DOHH2 (cell line): ENCODE data around the gene BRICD5.

Experiments
- H3F3A ChIP-seq: fragments of 200-600 bp; sonication (generic), shearing (Covaris generic); 2 replicates; pipeline ENCODE4 v1.6.0; 2016; ENCODE audit warnings: antibody characterized with exemption, mild to moderate bottlenecking; ENCODE audit not compliant: control insufficient read depth, insufficient read depth
- H3K27ac ChIP-seq: fragments of 200-600 bp; sonication (generic); 2 replicates; pipeline ENCODE4 v1.5.1; 2014; ENCODE audit warnings: low read depth, mild to moderate bottlenecking, low read length, moderate library complexity
- H3K27me3 ChIP-seq: fragments of 200-600 bp; sonication (generic); 2 replicates; pipeline ENCODE4 v1.6.1; 2014; ENCODE audit warnings: mild to moderate bottlenecking, low read length, mixed read lengths; ENCODE audit not compliant: control insufficient read depth
- H3K36me3 ChIP-seq: fragments of 200-600 bp; sonication (generic); 2 replicates; pipeline ENCODE4 v1.6.1; 2014; ENCODE audit warnings: mild to moderate bottlenecking, low read length, moderate library complexity, mixed read lengths; ENCODE audit not compliant: control insufficient read depth
- H3K4me1 ChIP-seq: fragments of 200-600 bp; sonication (generic); 2 replicates; pipeline ENCODE4 v1.6.1; 2014; ENCODE audit warnings: mild to moderate bottlenecking, low read length, mixed read lengths; ENCODE audit not compliant: control insufficient read depth
- H3K4me2 ChIP-seq: fragments of 200-600 bp; sonication (generic); 2 replicates; pipeline ENCODE4 v1.6.0; 2014; ENCODE audit warnings: mild to moderate bottlenecking, low read length, moderate library complexity
- H3K4me3 ChIP-seq: fragments of 200-600 bp; sonication (generic); 2 replicates; pipeline ENCODE4 v1.5.1; 2014; ENCODE audit warnings: mild to moderate bottlenecking, low read length, mixed read lengths
- H3K79me2 ChIP-seq: fragments of 200-600 bp; sonication (generic); 2 replicates; pipeline ENCODE4 v1.6.1; 2014; ENCODE audit warnings: mild to moderate bottlenecking, low read length, mixed read lengths; ENCODE audit not compliant: control insufficient read depth
- H3K9me2 ChIP-seq: fragments of 200-600 bp; sonication (generic); replicated peaks from 2 replicates; pipeline ENCODE4 v1.6.1; 2014; ENCODE audit warnings: mild to moderate bottlenecking, low read length, mixed read lengths; ENCODE audit not compliant: control insufficient read depth
- H3K9me3 ChIP-seq: fragments of 200-600 bp; sonication (generic); 2 replicates; pipeline ENCODE4 v1.6.1; 2014; ENCODE audit warnings: antibody characterized with exemption, low read length, mixed read lengths; ENCODE audit not compliant: control insufficient read depth, insufficient read depth
- H4K20me1 ChIP-seq: fragments of 200-600 bp; sonication (generic); 2 replicates; pipeline ENCODE4 v1.6.0; 2014; ENCODE audit warnings: low read depth, mild to moderate bottlenecking, antibody characterized with exemption, low read length, moderate library complexity; ENCODE audit not compliant: control insufficient read depth, insufficient read depth
- CTCF ChIP-seq: fragments of 200-600 bp; sonication (generic); IDR thresholded peaks from one replicate; pipeline ENCODE4 v1.5.1; 2014; ENCODE audit warnings: antibody characterized with exemption, mild to moderate bottlenecking, low read depth, low read length; ENCODE audit not compliant: poor library complexity, severe bottlenecking
- EZH2phosphoT487 ChIP-seq: fragments of 200-600 bp; sonication (generic); IDR thresholded peaks from 2 replicates; pipeline ENCODE4 v1.6.1; 2017; ENCODE audit warnings: borderline replicate concordance, mild to moderate bottlenecking, antibody characterized with exemption, low read length, moderate library complexity, mixed read lengths

BRICD5 gene

GRCh38 chr16:2236337-2237101, 25.9 kb upstream of the BRICD5 start, which contains the start of gene DNASE1L2:
TSS of gene DNASE1L2 (plus strand) at chr16:2236444. CDS start at chr16:2236817, 373 bp downstream.
- H3K4me1 ChIP-seq = no peaks in the 10 kb centered on the region
- no peaks in the 10 kb centered on the region for H3K27me3 ChIP-seq
- no peak for TF ChIP-seq EZH2phosphoT487
- no peak for TF ChIP-seq CTCF
- no peaks in the 10 kb centered on the region for H4K20me1 ChIP-seq
- no peak within 1 kb of the TSS for H3K4me3 ChIP-seq
- H3K27ac ChIP-seq = no peak within 1 kb of the TSS
- H3K9me2 ChIP-seq = no peaks in the 10 kb centered on the region
- peaks cover 9% of the 10 kb centered on the region; the same call in 1 of the 2 replicates for H3F3A ChIP-seq
- H3K36me3 ChIP-seq = peaks cover 51% of the 10 kb centered on the region
- H3K9me3 ChIP-seq = no peaks in the 10 kb centered on the region
- no peaks in the 10 kb centered on the region for H3K79me2 ChIP-seq
- no peak within 1 kb of the TSS for H3K4me2 ChIP-seq

- no peak overlapping the region for H3K4me3 ChIP-seq
- H3K79me2 ChIP-seq = no peaks in the 10 kb centered on the region
- H4K20me1 ChIP-seq = no peaks in the 10 kb centered on the region
- peaks cover 9% of the 10 kb centered on the region; the same call in 1 of the 2 replicates for H3F3A ChIP-seq
- H3K27me3 ChIP-seq = no peaks in the 10 kb centered on the region
- no peak for TF ChIP-seq CTCF
- no peak for TF ChIP-seq EZH2phosphoT487
- no peak overlapping the region for H3K27ac ChIP-seq
- no peaks in the 10 kb centered on the region for H3K9me2 ChIP-seq
- H3K4me2 ChIP-seq = no peak overlapping the region
- H3K4me1 ChIP-seq = no peaks in the 10 kb centered on the region
- no peaks in the 10 kb centered on the region for H3K9me3 ChIP-seq
- H3K36me3 ChIP-seq = peaks cover 56% of the 10 kb centered on the region
Measured at GRCh38 chr16:2235695-2236336, 25.2 kb upstream of the BRICD5 start.

GRCh38 chr16:2235234-2235651, 24.6 kb upstream of the BRICD5 start:
- no peak for TF ChIP-seq CTCF
- TF ChIP-seq EZH2phosphoT487 = no peak
- Histone ChIP-seq H3F3A (peaks cover 9% of the 10 kb centered on the region; the same call in 1 of the 2 replicates), H3K4me1 (no peaks in the 10 kb centered on the region), H3K9me2 (no peaks in the 10 kb centered on the region), H4K20me1 (no peaks in the 10 kb centered on the region), H3K79me2 (no peaks in the 10 kb centered on the region), H3K27ac (no peak overlapping the region), H3K27me3 (no peaks in the 10 kb centered on the region), H3K4me3 (no peak overlapping the region), H3K4me2 (no peak overlapping the region), H3K9me3 (no peaks in the 10 kb centered on the region), H3K36me3 (peaks cover 56% of the 10 kb centered on the region)
